Measurements from ENCODE around the gene MLX. TPM values are rescaled to one million over a fixed set of nuclear protein-coding genes. Genes with fewer than 3 reads are reported as not detected.

The MLX gene
- total RNA-seq, 1 experiment from 2014 or later: 45.3 TPM

GRCh38 chr17:42521036-42521435 lies 45.9 kb upstream of the MLX start:
- no peak overlapping the region for H2BK15ac ChIP-seq (ENCODE audit: low read depth, low read length)
- no peak overlapping the region for H4K5ac ChIP-seq (ENCODE audit: insufficient read length, low read depth, low read length)
- H2AFZ ChIP-seq (ENCODE audit: low read length): no peak overlapping the region
- H3K79me2 ChIP-seq (ENCODE audit: insufficient read depth, low read length): no peaks in the 10 kb centered on the region
- peaks cover 2% of the 10 kb centered on the region; the same call in 1 of the 2 replicates for H3K27me3 ChIP-seq (ENCODE audit: insufficient read depth, low read length)
- H3K4me2 ChIP-seq (ENCODE audit: insufficient read depth, insufficient read length, low read length): no peak overlapping the region
- H2BK120ac ChIP-seq (ENCODE audit: low read depth, low read length, poor library complexity, severe bottlenecking): no peak overlapping the region
- no peak overlapping the region for H3K14ac ChIP-seq (ENCODE audit: insufficient read depth, low read length)
- no peak overlapping the region for H3K18ac ChIP-seq (ENCODE audit: insufficient read length, low read depth, low read length)
- no peaks in the 10 kb centered on the region for H3K79me1 ChIP-seq (ENCODE audit: insufficient read depth, low read depth, low read length, poor library complexity, severe bottlenecking)
- no peak overlapping the region for H4K8ac ChIP-seq (replicated peaks; ENCODE audit: insufficient read length, low read depth, low read length)
- no peak overlapping the region for H3K56ac ChIP-seq (ENCODE audit: insufficient read length, low read depth, low read length)
- Mint-ChIP-seq H3K27me3 (ENCODE audit: low read depth) (peaks cover 8% of the 10 kb centered on the region), H3K4me3 (no peak overlapping the region), H3K9me3 (no peaks in the 10 kb centered on the region), H3K36me3 (ENCODE audit: insufficient read depth in 1 of 3, low read depth in 3 of 3) (peaks cover 0 to 30% (median 25%) of the 10 kb centered on the region in 3 experiments; a peak in 5 of 7 replicates), H3K27ac (no peak overlapping the region), H3K4me1 (peaks cover 25 to 40% of the 10 kb centered on the region in 2 experiments)
- no peak overlapping the region for H4K91ac ChIP-seq (ENCODE audit: insufficient read length, low read depth, low read length)
- H2AK5ac ChIP-seq (ENCODE audit: insufficient read length, low read length): no peak overlapping the region
- H2BK5ac ChIP-seq (ENCODE audit: insufficient read length, low read length): no peak overlapping the region
- TF ChIP-seq, protein P1, sequence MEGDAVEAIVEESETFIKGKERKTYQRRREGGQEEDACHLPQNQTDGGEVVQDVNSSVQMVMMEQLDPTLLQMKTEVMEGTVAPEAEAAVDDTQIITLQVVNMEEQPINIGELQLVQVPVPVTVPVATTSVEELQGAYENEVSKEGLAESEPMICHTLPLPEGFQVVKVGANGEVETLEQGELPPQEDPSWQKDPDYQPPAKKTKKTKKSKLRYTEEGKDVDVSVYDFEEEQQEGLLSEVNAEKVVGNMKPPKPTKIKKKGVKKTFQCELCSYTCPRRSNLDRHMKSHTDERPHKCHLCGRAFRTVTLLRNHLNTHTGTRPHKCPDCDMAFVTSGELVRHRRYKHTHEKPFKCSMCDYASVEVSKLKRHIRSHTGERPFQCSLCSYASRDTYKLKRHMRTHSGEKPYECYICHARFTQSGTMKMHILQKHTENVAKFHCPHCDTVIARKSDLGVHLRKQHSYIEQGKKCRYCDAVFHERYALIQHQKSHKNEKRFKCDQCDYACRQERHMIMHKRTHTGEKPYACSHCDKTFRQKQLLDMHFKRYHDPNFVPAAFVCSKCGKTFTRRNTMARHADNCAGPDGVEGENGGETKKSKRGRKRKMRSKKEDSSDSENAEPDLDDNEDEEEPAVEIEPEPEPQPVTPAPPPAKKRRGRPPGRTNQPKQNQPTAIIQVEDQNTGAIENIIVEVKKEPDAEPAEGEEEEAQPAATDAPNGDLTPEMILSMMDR (conservative IDR thresholded peaks at IDR 0.05): no peak
- no peak overlapping the region for H3K4ac ChIP-seq (ENCODE audit: low read depth, low read length)
- no peak overlapping the region for H2BK20ac ChIP-seq (ENCODE audit: low read depth, low read length, poor library complexity, severe bottlenecking)
- H3K23ac ChIP-seq (ENCODE audit: insufficient read length, low read depth, low read length): no peak overlapping the region
- H3K23me2 ChIP-seq (ENCODE audit: insufficient read length, low read depth, low read length, poor library complexity, severe bottlenecking): no peaks in the 10 kb centered on the region
- no peak overlapping the region for H3K9ac ChIP-seq (ENCODE audit: extremely low read depth, insufficient read length, low read length)
- H3K4me1 ChIP-seq (ENCODE audit: insufficient read depth, low read length): peaks cover 11% of the 10 kb centered on the region; the same call in 1 of the 2 replicates
- WGBS (ENCODE audit: extremely low coverage, insufficient read length, low lambda C conversion rate): no CpG with 5 or more reads among the region's 8 CpGs
- no peak overlapping the region for H3K27ac ChIP-seq (ENCODE audit: insufficient read length, low read depth, low read length)
- peak; percentile 23 for DNase-seq
- no peak overlapping the region for H2BK12ac ChIP-seq (ENCODE audit: insufficient read length, low read depth, low read length)
- no peaks in the 10 kb centered on the region for H4K20me1 ChIP-seq (ENCODE audit: control insufficient read depth, insufficient read depth, insufficient read length)
- no peak overlapping the region for H3T11ph ChIP-seq (ENCODE audit: low read length)
- no peaks in the 10 kb centered on the region for H3K9me3 ChIP-seq (ENCODE audit: control insufficient read depth, low read depth, low read length)
